Measurements from ENCODE around the gene MBD5.
"Not testable (repeated sequence)": the region's sequence is repeated elsewhere in the genome, so short reads cannot be mapped to it uniquely, and the experiment has no call there.

Gene MBD5

DNA sequence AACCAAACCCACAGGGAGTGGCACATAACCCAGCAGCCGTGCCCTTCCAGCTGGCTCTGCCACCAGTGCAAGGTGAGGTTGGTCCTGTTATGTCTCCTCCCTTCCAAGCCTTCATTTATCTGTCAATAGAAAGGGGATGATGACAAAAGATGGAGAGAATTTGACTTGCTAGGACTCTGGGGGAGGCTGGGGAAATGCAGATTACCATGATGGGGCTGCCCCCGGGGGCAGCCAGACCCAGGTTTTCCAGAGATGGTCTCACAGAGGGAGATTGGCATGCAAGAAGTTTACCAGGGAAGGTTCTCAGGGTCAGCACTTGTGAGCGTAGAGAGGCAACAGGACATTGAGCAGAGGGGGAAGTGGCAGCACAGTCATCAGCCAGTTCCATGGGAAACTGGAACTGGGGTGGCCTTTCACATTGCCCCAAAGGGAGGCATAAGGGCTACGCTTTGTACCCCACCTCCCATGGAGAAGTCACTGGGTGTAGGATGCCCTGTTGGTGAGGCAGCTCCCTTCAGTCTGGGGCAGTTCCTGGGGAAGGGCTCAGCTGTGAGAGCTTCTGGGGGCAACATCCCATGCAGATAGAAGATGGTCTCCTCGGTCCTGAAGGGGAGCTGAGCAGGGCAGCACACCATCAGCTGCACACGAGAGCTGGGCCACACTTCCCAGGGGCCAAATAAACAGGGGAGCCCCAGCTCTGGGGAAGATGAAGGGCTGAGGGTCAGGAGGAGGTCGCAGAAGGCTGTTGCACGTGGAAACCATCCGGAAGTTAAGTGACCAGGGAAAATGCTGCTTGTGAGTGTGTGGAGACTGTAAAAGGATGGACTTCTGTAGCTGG, 505.8 kb downstream of the MBD5 start:
- DNase-seq = no peak

DNA sequence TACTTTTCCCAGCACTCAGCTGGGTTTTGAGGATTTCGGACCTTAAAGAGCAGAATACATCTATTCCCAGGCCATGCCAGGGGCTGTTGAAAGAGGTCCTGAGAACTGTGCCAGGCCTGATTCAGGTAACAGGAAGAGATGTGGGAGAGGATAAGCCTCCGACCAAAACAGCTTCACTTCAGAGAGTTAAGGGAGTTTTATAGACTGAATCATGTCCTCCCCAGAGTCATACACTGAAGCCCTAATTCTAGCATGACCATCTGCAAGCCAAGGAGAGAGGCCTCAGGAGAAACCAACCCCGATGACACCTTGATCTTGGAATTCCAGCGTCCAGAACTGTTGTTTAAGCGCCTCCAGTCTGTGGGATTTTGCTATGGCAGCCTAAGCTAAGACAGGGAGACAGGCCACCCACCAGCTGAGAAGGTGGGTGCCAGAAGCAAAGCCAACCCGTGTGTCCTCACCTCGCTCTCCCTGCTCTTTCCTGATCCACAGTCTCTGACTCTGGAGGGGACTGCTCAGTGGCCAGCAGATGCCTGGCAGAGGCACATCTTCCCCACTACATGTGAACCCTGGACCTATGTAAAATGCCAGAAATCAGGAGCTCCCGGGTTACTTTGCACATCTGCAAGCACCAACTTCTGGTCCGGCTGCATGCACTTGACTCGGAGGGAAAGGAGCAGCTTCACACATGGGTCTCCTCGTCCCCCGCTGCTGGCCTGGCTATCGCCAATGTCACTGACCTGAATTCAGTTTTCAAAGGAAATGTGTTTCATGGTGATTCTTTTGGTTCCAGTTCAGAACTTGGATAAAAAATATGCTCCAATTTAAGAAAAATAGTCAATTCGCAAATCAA, 506.8 kb downstream of the MBD5 start:
- DNase-seq = no peak

- no peak for DNase-seq
Measured at GRCh38 chr2:148528356-148529064, 507.6 kb downstream of the MBD5 start.

- no peak for DNase-seq
Measured at GRCh38 chr2:148529745-148530144, 508.9 kb downstream of the MBD5 start.

DNA sequence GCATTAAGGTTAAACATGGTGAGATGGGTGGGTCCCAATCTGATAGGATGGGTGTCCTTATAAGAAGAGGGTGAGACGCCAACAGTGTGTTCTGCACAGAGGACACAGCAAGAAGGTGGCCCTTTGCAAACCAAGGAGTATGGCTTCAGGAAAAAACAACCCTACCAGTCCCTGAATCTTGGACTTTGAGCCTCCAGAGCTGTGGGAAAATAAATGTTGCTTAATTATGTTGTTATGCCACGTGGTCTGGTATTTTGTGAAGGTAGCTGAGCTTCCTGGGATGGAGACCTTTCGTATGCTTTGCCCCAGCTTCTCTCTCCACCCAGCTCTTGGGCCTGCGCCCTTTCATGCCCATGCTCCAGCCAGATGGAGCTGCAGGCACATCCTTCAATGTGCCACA, 509.5 kb downstream of the MBD5 start:
- no peak for DNase-seq

- no peak for DNase-seq
Measured at GRCh38 chr2:148531235-148531634, 510.3 kb downstream of the MBD5 start.

DNA sequence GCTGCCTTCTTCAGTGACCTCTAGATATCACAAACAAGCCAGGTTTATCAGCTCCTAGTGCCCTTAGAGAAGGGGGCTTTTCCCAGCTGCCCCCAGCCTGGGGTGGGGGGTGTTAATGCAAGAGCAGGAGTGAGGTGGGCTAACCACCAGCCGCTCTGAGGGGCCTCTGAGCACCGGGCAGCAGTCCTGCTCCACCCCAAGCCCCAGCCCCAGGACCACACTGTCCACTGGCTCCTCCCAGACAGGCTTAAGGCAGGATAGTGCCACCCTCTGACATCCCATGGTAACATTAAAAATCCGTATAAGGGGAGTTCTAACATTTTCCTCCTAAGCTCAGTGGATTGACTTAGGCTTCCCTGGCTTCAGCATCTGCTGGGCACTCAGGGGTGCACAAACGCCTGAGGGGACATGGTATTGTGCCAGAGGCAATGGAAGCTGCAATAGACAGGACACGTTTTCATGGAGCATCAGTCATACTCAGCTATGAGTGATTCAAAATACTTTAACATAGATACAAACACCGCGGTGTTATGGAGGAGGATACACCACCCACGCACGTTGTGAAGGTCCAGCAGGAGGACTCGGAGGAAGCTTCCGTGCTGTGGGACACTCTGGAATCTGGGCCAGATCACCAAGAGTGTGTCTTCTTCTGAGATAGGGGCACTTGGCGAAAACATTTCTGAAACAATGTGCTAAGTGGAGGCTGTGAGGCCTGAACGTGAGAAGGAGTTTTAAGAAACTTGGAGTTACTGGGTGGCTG, 511.0 kb downstream of the MBD5 start:
- DNase-seq = no peak

DNA sequence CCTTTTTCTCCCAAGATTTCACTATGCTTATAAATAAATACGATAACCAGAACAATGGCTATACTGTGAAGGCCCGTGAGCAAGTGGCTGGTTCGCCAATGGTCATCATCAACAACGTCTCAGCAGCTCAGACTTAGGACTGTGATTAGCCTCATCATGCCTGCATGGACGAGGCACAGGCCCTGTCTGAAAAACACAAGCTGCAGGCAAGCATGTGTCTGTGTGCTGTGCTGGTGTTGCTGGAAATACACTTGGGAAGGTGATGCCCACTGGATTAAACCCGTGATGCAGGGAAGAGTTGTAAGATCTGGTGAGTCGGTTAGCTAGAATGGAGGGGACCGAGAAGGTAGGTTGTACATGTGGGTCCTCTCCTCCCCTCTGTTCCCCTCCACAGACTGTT, 512.1 kb downstream of the MBD5 start:
- no peak for DNase-seq

DNA sequence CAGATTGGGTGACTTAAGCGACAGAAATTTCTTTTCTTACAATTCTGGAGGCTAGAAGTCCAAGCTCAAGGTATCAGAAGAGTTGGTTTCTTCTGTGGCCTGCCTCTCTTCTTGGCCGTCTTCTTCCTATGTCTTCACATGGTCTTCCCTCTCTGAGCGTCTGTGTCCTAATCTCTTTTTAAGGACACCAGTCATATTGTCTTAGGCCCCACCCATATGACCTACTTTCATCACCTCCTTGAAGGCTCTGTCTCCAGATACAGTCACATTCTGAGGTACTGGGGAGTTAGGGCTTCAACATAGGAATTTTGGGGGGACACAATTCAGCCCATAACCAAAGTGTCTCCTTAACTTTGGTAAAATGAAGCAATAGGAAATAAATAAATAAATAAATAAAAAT, 512.8 kb downstream of the MBD5 start:
- DNase-seq = no peak

- DNase-seq = no peak
Measured at GRCh38 chr2:148534416-148535204, 513.7 kb downstream of the MBD5 start.

GRCh38 chr2:148538375-148538774, 517.5 kb downstream of the MBD5 start:
- no peak for DNase-seq

DNA sequence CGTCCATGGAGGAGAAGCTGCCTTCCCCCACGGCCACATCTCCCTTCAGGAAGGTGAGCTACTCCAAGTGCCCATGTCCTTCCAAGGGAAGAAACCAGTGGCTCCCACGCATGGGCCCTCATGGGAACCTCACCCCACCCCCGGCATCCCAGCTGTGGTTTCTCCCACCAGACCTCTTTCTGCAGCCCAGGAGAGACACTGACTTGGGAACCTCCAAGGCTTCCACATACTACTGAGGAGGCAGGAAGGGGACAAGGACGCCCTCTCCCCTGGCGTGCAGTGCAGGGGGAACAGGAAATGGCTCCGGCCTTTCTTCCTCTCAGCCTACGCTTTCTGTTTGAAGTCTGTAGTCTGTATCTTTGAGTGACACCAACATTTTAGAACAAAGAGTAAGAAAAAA, 519.1 kb downstream of the MBD5 start:
- no peak for DNase-seq

GRCh38 chr2:148541792-148542191, 520.9 kb downstream of the MBD5 start:
- no peak for DNase-seq

- DNase-seq = no peak
Measured at GRCh38 chr2:148542614-148543013, 521.7 kb downstream of the MBD5 start.

DNA sequence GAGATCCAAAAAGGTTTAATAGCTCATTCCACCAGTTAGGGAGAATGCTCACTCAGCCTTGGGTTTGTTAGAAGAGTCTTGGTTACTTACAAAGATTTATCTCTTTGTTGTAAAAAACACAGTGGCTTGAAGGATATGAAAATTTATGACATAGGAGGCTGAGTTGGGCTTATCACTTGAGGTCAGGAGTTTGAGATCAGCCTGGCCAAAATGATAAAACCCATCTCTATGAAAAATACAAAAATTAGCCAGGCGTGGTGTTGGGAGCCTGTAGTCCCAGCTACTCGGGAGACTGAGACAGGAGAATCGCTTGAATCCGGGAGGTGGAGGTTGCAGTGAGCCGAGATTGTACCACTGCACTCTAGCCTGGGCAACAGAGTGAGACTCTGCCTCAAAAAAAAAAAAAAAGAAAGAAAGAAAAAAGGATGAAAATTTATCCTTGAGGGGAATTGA, 522.2 kb downstream of the MBD5 start:
- DNase-seq = not testable (repeated sequence)

GRCh38 chr2:148545390-148546256, 524.7 kb downstream of the MBD5 start:
- no peak for DNase-seq

DNA sequence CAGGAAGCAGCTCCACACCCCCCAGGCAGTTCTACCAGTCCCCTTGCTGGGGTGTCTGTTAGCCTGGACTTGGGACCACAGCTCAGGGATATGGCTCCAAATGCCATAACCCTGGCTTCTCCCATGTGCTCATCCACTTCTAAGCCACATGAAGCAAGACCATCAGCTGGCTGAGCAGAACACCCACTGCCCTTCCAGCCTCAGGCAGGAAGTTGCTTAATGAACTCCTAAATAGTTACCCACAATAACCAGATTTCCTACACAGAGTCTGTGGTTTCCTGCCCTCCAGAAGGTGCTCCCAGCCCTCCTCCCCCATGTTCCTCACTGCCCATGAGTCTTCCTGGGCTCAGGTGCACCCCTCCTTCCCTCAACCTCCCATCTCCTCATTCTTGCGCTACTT, 525.4 kb downstream of the MBD5 start:
- no peak for DNase-seq

GRCh38 chr2:148548716-148549400, 528.0 kb downstream of the MBD5 start:
- no peak for DNase-seq

DNA sequence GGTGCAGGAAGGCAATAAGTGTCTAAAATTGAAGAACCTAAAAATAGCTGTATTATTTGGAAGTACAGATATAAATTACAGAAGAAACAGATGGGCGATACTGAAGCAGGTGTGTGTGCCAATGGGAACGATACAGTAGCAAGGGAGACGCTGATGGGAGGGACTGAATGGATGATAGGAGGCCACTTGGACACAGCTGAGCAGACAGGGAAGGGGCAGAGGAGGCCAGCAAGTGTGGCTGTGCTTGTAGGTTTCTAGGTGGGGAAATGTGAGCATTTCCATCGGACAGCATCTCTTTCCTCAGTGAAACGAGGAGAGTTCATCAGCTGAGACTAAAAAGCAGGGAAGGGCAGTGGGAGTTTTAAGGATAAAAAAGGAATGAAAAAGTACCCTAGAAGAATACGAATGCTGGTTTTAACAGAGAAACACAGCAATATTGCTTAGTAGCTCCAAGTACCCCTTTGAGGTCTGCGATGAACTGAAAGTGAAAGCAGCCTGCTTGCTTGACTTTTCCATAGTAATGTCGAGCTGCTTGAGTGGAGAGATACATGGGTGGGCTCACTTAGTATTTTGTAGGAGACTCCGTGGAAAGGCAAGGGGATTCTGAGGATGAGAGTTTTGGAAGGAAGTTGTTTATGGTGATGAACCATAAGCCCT, 531.9 kb downstream of the MBD5 start:
- DNase-seq = no peak
